ENCODE data around the gene SFSWAP.

DNA sequence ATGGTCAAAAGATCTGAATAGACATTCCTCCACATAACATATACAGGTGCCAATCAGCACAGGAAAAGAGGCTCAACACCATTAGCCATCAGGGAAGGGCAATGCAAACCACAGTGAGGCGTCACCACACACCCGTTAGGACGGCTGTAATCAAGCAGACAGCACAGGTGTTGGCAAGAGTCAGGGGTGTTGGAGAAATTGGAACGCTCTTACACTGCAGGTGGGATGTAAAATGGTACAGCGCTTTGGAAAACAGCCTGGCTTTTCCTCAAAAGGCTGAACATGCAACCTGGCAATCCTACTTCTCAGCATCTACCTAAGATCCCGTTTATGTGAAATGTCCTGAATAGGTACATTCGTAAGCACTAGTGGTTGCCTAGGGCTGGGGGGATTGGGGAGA, 95.8 kb downstream of the SFSWAP start:
- TF ChIP-seq RARB (CRISPR knock-in tag; IDR thresholded peaks at IDR 0.05), result no peak
- no peak for TF ChIP-seq TCF4 (CRISPR knock-in tag; IDR thresholded peaks at IDR 0.05; ENCODE audit: borderline replicate concordance)
- TF ChIP-seq, protein P1, sequence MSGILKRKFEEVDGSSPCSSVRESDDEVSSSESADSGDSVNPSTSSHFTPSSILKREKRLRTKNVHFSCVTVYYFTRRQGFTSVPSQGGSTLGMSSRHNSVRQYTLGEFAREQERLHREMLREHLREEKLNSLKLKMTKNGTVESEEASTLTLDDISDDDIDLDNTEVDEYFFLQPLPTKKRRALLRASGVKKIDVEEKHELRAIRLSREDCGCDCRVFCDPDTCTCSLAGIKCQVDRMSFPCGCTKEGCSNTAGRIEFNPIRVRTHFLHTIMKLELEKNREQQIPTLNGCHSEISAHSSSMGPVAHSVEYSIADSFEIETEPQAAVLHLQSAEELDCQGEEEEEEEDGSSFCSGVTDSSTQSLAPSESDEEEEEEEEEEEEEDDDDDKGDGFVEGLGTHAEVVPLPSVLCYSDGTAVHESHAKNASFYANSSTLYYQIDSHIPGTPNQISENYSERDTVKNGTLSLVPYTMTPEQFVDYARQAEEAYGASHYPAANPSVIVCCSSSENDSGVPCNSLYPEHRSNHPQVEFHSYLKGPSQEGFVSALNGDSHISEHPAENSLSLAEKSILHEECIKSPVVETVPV (CRISPR knock-in tag; IDR thresholded peaks at IDR 0.05), result no peak
- TF ChIP-seq TOX (CRISPR knock-in tag; IDR thresholded peaks at IDR 0.05; ENCODE audit: borderline replicate concordance), result no peak
- no peak for TF ChIP-seq ZNF70 (CRISPR knock-in tag; IDR thresholded peaks at IDR 0.05)
- no peak for TF ChIP-seq GLIS3 (CRISPR knock-in tag; IDR thresholded peaks at IDR 0.05)
- TF ChIP-seq, protein P2, sequence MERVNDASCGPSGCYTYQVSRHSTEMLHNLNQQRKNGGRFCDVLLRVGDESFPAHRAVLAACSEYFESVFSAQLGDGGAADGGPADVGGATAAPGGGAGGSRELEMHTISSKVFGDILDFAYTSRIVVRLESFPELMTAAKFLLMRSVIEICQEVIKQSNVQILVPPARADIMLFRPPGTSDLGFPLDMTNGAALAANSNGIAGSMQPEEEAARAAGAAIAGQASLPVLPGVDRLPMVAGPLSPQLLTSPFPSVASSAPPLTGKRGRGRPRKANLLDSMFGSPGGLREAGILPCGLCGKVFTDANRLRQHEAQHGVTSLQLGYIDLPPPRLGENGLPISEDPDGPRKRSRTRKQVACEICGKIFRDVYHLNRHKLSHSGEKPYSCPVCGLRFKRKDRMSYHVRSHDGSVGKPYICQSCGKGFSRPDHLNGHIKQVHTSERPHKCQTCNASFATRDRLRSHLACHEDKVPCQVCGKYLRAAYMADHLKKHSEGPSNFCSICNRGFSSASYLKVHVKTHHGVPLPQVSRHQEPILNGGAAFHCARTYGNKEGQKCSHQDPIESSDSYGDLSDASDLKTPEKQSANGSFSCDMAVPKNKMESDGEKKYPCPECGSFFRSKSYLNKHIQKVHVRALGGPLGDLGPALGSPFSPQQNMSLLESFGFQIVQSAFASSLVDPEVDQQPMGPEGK (CRISPR knock-in tag; IDR thresholded peaks at IDR 0.05; ENCODE audit: borderline replicate concordance), result no peak
- TF ChIP-seq ISL1 (CRISPR knock-in tag; IDR thresholded peaks at IDR 0.05), result no peak
- no peak for TF ChIP-seq SNAI2 (CRISPR knock-in tag; IDR thresholded peaks at IDR 0.05)

Data from SK-N-SH treated with all-trans-retinoic acid at 6 μM for 48 hours (cell line).